Activated effector memory CD4-positive, alpha-beta T cell treated with Interleukin-2 at 50 U/mL for 16 hours (primary cell): ENCODE measurements around the gene SPC25.
"Not testable (repeated sequence)": the region's sequence is repeated elsewhere in the genome, so short reads cannot be mapped to it uniquely, and the experiment has no call there.

Source experiments
- DNase-seq: peaks from one replicate; pipeline ENCODE4 v3.0.0-alpha.2; 2020

SPC25 gene

GRCh38 chr2:168890006-168890782, at the start of gene SPC25:
TSS of gene SPC25 (minus strand) at chr2:168890430. CDS start at chr2:168889519, 911 bp downstream.
- DNase-seq = peak; percentile 78

- no peak for DNase-seq
Measured at GRCh38 chr2:168939918-168940317, 49.7 kb upstream of the SPC25 start.

GRCh38 chr2:168939061-168939460, 48.8 kb upstream of the SPC25 start:
- no peak for DNase-seq

GRCh38 chr2:168935810-168936581, 45.8 kb upstream of the SPC25 start:
- no peak for DNase-seq

- DNase-seq = no peak
Measured at GRCh38 chr2:168934826-168935225, 44.6 kb upstream of the SPC25 start.

GRCh38 chr2:168932174-168932573, 41.9 kb upstream of the SPC25 start:
- not testable (repeated sequence) for DNase-seq

- DNase-seq = no peak
Measured at GRCh38 chr2:168930242-168930641, 40.0 kb upstream of the SPC25 start.

- no peak for DNase-seq
Measured at GRCh38 chr2:168929031-168929430, 38.8 kb upstream of the SPC25 start.

GRCh38 chr2:168928113-168928831, 38.0 kb upstream of the SPC25 start:
- DNase-seq = no peak

GRCh38 chr2:168926621-168927386, 36.6 kb upstream of the SPC25 start:
- no peak for DNase-seq

- no peak for DNase-seq
Measured at GRCh38 chr2:168920504-168921157, 30.4 kb upstream of the SPC25 start.

- no peak for DNase-seq
Measured at GRCh38 chr2:168916331-168916675, 26.1 kb upstream of the SPC25 start.

- DNase-seq = no peak
Measured at GRCh38 chr2:168915441-168916330, 25.5 kb upstream of the SPC25 start.

GRCh38 chr2:168913495-168913894, 23.3 kb upstream of the SPC25 start:
- no peak for DNase-seq

- DNase-seq = no peak
Measured at GRCh38 chr2:168912901-168913369, 22.7 kb upstream of the SPC25 start.

GRCh38 chr2:168912466-168912865, 22.2 kb upstream of the SPC25 start:
- no peak for DNase-seq

GRCh38 chr2:168910330-168910729, 20.1 kb upstream of the SPC25 start:
- no peak for DNase-seq

GRCh38 chr2:168907940-168908662, 17.9 kb upstream of the SPC25 start:
- DNase-seq = no peak

- no peak for DNase-seq
Measured at GRCh38 chr2:168904358-168904757, 14.1 kb upstream of the SPC25 start.

- no peak for DNase-seq
Measured at GRCh38 chr2:168903888-168904287, 13.7 kb upstream of the SPC25 start.
